GM12892 (cell line): ENCODE results near the gene KCNK2.

Experiments
- DNase-seq: peaks from one replicate; pipeline ENCODE4 v3.0.0; 2011; ENCODE audit not compliant: insufficient read length
- FAIRE-seq: peaks from 2 replicates; lab custom pipeline; 2011; peaks lifted over from hg19 to GRCh38; lab: Jason Lieb, UNC
- POLR2A ChIP-seq: IDR thresholded peaks from 2 replicates; pipeline ENCODE4 v1.6.1; 2011; ENCODE audit warnings: low read depth, low read length, control low read depth
- POLR2AphosphoS5 ChIP-seq: IDR thresholded peaks from 2 replicates; pipeline ENCODE4 v1.6.1; 2011; ENCODE audit warnings: low read depth, low read length, control low read depth
- TAF1 ChIP-seq: IDR thresholded peaks from 2 replicates; pipeline ENCODE4 v1.6.1; 2011; ENCODE audit warnings: low read depth, mild to moderate bottlenecking, control low read depth, low read length, borderline replicate concordance

Gene KCNK2

DNA sequence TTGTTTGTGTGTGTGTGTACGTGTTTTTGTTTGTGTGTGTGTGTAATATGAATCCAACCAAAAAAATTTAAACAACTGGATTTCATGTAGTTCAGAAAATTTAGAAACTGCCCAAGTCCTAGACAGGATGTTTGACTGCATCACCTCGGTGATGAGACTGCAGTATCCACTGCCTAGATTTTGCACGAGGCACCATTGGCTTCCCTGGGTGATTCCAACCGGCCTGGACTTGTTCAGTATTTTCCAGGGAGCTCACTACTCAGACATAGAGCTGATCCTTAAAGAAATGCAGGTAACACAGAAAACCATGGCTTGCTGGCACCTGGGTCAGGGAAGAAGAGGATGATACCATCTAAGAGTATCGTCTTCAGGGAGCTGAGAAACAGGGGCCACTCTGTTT, 18.2 kb upstream of the KCNK2 start:
- no peak for FAIRE-seq
- TF ChIP-seq POLR2A (no peak), POLR2AphosphoS5 (no peak), TAF1 (no peak)
- no peak for DNase-seq

DNA sequence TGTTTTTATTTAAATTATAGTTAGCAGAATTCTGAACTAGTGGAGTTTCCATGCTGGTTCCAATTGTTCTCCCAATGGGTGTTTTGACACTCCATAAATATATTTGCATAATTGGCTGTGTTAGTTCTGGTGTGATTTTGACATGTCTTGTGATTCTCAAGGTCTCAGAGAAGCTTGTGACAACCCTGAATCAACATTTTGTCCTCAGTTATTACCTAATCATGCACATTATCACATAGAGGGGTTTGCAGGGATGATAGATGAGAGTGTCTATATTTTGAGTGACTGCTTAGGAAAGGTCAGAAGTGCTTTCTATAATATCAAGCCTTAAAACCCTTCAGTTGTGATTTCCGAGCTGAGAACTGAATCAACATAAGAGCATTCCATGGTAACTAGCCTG, 11.5 kb upstream of the KCNK2 start:
- TF ChIP-seq POLR2A (no peak), TAF1 (no peak), POLR2AphosphoS5 (no peak)
- FAIRE-seq (no peak), DNase-seq (no peak)

- TF ChIP-seq TAF1 (no peak), POLR2AphosphoS5 (no peak), POLR2A (no peak)
- no peak for DNase-seq
- FAIRE-seq, result peak; percentile 56
Measured at GRCh38 chr1:215076322-215076721, 6.2 kb upstream of the KCNK2 start.

- no peak for TF ChIP-seq POLR2AphosphoS5
- no peak for TF ChIP-seq POLR2A
- TF ChIP-seq TAF1, result no peak
- FAIRE-seq, result no peak
- no peak for DNase-seq
Measured at GRCh38 chr1:215079456-215079855, 3.1 kb upstream of the KCNK2 start.

DNA sequence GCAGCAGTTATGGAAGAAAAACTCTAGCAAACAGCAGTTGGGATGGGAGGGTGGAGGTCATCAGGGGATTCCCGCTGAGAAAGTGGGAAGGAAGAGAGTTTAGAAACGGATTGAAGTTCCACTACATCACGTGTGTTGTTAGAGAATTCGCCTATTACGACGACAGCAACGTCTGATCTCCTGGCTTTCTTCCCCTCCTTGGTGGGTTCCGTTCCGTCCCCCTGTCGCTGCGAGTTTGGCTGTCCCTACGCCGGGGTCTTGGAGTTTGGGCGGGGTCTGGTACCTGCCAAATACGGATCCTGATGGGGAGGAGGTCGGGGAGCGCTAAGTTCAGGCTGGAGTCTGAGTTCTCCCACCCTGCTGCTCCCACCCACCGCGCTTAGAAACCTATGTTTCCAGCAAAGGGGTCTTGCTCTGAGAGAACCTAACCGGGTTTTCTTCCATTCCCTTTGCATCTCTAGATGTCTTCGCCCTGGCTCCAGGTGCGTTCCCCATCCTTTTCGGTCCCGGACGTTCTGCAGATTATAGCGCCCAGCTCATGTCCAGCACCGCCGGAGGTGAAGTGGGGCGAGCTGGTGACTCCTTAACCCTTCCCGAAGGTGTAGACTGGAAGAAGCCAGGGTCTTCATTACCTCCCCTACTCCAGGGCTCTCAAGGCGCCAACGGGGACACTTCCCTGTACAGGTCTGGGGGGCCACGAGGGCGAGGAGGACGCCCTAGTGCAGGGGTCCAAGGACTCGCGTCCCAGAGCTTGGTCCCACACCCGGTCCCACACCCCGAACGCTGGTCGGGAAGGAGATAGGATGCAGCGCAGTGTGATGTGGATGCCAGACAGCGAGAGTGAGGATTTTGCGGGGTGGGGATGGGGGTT, 641 bp upstream of the KCNK2 start:
- FAIRE-seq (no peak), DNase-seq (no peak)
- no peak for TF ChIP-seq POLR2AphosphoS5

GRCh38 chr1:215083383-215083961, 935 bp downstream of the KCNK2 start:
- no peak for DNase-seq
- TF ChIP-seq TAF1, result no peak
- TF ChIP-seq POLR2A, result no peak
- TF ChIP-seq POLR2AphosphoS5, result no peak
- no peak for FAIRE-seq

GRCh38 chr1:215084621-215085020, 2.1 kb downstream of the KCNK2 start:
- DNase-seq (no peak), FAIRE-seq (no peak)
- TF ChIP-seq POLR2A (no peak), TAF1 (no peak), POLR2AphosphoS5 (no peak)

DNA sequence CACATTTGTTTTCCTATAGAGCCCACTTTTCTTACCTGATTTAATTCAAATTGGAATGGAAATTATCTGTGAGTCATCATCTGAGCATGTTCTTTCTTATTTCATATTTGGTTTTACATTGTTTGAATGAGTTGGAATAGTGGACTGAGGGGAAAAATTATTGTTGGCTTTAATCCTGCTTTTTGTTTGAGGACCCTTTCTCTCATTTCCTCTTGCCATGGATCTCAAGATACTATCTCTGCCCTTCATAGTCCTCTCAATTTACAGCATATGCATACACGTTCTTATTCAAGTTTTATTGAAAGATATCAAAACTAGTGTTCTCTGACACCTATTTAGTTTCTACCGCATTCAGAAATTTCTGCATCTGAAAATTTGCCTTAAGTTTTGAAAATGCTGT, 5.1 kb downstream of the KCNK2 start:
- TF ChIP-seq TAF1 (no peak), POLR2A (no peak), POLR2AphosphoS5 (no peak)
- FAIRE-seq, result no peak
- DNase-seq, result no peak

DNA sequence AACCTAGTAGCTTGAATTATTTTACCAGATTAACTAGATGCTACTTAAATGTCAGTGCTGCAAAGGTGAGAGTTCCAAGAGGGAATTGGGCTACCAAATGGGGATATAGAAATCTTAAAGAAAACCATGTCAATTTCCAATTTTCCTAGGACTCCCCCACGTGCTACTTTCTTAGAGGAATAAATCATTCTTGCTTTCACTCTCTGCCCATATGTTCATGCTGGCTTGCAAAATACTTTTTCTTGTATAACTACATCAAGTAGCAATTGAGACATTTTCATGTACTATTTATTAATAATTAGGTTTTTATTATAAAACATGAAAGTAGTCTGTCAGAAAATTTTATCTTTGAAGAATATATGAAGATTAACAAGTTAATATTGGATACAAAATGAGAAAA, 11.8 kb downstream of the KCNK2 start:
- TF ChIP-seq POLR2A (no peak), POLR2AphosphoS5 (no peak), TAF1 (no peak)
- DNase-seq (no peak), FAIRE-seq (no peak)

GRCh38 chr1:215095524-215095923, 13.0 kb downstream of the KCNK2 start:
- TF ChIP-seq POLR2AphosphoS5 (no peak), POLR2A (no peak), TAF1 (no peak)
- DNase-seq (no peak), FAIRE-seq (no peak)

GRCh38 chr1:215101511-215101910, 19.0 kb downstream of the KCNK2 start:
- no peak for FAIRE-seq
- TF ChIP-seq POLR2AphosphoS5 (no peak), POLR2A (no peak), TAF1 (no peak)
- no peak for DNase-seq

GRCh38 chr1:215104283-215104682, 21.7 kb downstream of the KCNK2 start:
- FAIRE-seq (no peak), DNase-seq (no peak)
- TF ChIP-seq TAF1 (no peak), POLR2A (no peak), POLR2AphosphoS5 (no peak)
